NCI-H146 (cell line): ENCODE data around the gene FRMPD1.

Experiments used
- DNase-seq: peaks from one replicate; lab custom pipeline; 2025; lab: John Stamatoyannopoulos, UW

FRMPD1 gene

DNA sequence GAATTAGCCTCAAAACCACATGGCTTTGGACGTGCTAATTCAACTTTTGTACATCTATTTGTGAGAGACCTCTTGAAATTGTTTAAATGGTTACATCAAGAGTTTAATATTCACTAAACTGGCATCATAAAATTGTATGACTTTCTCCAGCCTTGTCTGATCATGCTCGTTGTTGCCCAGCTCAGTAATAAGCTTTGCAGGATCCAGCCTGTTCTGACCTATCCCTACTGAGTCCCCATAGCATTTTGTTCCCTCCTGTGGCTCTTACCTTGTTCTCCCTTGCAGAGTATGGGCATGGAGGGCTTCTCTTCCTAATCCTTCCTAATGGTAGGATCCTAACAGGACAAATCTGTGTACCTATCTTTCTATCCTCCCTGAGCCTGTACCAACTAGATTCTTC, 127.8 kb downstream of the FRMPD1 start:
- DNase-seq: no peak

- no peak for DNase-seq
Measured at GRCh38 chr9:37784291-37784615, 133.5 kb downstream of the FRMPD1 start.

- peak; percentile 95 for DNase-seq
Measured at GRCh38 chr9:37784616-37785483, 134.1 kb downstream of the FRMPD1 start, which contains the start of gene EXOSC3. TSS of gene EXOSC3 (minus strand) at chr9:37785064. CDS start at chr9:37785044, 20 bp downstream.

GRCh38 chr9:37787059-37787458, 136.3 kb downstream of the FRMPD1 start:
- no peak for DNase-seq

DNA sequence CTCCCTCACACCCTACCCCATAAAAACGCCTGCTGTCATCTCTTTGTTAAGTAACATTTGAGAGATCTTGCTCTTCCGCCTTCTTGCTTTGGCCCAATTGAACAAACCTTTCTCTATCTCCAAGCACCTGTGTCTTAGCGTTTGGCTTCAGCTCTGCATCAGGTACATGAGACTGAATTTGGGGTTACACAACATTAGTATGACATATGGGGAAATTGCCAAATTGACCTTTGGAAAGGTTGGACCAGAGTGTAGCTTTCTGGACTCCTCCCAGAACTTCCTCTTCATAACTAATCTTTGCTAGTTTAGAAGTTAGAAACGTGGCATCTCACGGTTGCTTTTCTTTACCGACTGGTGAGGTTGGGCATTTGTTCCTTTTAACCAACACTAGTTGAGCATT, 137.6 kb downstream of the FRMPD1 start:
- no peak for DNase-seq

DNA sequence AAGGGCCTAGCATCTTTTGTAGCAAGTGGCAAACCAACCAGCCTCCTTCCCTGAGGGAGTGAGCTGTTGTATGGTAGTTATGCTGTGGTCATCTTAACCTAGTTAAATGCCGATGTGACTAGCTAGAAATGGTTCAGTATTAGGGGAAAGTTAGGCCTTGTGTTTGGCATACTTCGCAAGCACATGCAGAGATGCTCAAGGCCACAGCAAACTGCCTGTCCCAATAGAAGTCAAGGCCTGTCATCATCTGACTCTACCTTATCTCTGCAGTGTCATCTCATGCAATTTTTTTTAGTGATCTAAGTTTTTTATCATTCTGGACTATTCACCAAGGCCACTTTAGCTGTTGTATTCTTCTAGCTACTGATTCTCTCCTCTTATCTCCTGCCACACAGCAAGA, 139.3 kb downstream of the FRMPD1 start:
- DNase-seq: no peak

DNA sequence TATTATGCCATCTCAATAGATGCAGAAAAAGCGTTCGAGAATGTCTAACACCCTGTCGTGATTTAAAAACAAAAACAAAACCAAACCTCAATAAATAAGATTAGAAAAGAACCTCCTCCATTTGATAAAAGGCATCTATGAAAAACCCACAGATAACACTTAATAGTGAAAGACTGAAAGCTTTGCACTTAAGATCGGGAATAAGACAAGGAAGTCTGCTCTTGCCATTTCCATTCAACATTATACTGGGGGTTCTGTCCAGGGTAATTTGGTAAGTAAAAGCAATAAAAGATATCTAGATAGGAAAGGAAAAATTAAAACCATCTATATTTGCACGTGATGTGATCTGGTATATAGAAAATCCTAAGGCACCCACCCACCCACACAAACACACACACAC, 141.4 kb downstream of the FRMPD1 start:
- no peak for DNase-seq

DNA sequence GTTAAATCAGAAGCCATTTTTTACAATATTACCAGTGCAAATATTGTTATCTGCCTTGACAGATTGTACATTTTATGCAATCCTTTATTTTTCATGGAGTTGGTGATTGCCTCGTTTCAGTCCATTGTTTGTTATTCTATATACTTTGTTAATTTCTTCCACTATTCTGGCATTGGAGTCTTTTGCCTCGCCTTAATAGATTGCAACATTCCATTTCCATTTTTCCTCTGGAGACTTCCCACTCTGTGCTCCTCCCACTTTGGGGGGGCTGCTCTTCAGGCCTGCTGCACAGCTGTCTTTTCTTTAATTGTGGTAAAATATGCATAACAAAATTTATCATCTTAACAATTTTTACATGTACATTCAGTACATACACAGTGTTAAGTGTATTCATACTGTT, 145.5 kb downstream of the FRMPD1 start:
- no peak for DNase-seq
